MM.1S (cell line): Measurements from ENCODE around the gene RABEPK.
A peak's percentile ranks its signal among the peaks of the same experiment; 100 is the strongest.

Experiments
- EZH2 ChIP-seq: fragments of 300-600 bp; sonication (generic); optimal IDR thresholded peaks from 2 replicates; pipeline ENCODE3; 2017; ENCODE audit warnings: low read depth, mild to moderate bottlenecking, antibody characterized with exemption, low read length, mixed read lengths
- EZH2phosphoT487 ChIP-seq: fragments of 300-600 bp; sonication (generic); IDR thresholded peaks from 2 replicates; pipeline ENCODE4 v1.6.1; 2018; ENCODE audit warnings: antibody characterized with exemption, low read length
- TF ChIP-seq, protein P1 (sequence below): fragments of 300-600 bp; sonication (generic); IDR thresholded peaks from 2 replicates; pipeline ENCODE4 v1.5.1; 2016; ENCODE audit warnings: antibody characterized with exemption, low read length, mixed read lengths

DNA sequence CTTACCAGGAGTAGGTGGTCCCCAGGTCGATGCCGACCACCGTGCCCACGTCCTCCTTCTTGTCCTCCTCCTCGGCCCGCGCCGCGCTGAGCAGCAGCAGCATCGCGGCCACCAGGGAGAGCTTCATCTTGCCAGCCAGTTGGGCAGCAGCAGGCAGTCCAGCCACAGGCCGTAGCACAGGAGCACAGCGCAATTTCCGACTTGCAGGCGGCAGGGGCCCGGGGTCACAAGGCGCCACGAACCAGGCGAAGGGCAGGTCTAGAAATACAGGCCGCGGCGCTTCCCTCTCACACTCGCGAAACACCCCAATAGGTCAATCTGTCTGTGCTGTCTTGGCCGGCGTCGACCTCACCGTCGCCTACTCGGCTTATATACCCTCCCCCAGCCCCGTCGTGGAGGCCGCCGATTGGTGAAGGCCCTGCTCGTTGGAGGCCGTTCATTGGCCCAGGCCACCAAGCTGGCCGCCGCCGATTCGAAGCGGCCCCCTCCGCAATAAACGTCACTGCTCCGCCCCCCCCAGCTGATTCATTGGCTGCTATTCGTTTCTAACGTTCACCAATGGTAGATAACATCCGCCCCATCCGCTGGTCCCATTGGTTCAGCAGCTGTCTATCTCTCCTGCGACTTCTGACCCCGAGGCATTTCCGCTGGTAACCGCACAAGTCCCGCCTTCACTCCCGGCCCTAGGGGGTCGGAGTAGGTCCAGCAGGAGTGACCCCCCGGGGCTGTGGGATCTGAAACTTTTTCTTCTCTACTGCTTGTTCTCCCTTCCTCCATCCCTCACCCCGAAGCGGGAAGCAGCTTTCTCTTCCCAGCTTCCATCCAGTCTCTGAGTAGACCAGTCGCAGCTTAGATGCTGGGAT lies 40.9 kb downstream of the RABEPK start, which contains the start of gene HSPA5:
- TF ChIP-seq, protein P1, sequence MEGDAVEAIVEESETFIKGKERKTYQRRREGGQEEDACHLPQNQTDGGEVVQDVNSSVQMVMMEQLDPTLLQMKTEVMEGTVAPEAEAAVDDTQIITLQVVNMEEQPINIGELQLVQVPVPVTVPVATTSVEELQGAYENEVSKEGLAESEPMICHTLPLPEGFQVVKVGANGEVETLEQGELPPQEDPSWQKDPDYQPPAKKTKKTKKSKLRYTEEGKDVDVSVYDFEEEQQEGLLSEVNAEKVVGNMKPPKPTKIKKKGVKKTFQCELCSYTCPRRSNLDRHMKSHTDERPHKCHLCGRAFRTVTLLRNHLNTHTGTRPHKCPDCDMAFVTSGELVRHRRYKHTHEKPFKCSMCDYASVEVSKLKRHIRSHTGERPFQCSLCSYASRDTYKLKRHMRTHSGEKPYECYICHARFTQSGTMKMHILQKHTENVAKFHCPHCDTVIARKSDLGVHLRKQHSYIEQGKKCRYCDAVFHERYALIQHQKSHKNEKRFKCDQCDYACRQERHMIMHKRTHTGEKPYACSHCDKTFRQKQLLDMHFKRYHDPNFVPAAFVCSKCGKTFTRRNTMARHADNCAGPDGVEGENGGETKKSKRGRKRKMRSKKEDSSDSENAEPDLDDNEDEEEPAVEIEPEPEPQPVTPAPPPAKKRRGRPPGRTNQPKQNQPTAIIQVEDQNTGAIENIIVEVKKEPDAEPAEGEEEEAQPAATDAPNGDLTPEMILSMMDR: peak; percentile 26
- no peak for TF ChIP-seq EZH2
- TF ChIP-seq EZH2phosphoT487: no peak
